Tibial nerve (tissue), 4 donors: ENCODE data around the gene NAPA. TPM values are rescaled to one million over a fixed set of nuclear protein-coding genes. Genes with fewer than 3 reads are reported as not detected.

Experiments used
- DNase-seq, 2 donors: peaks; one replicate each; pipeline ENCODE4 v3.0.0-alpha.2; 2019; ENCODE audit warnings: low spot score in 2 of 2
- H3K27ac ChIP-seq, 4 donors: fragments of 200-600 bp; sonication (generic) in 3 of 4; one replicate each; pipeline ENCODE4 v1.5.1; 2017 to 2019; ENCODE audit warnings: mild to moderate bottlenecking in 1 of 4
- H3K27me3 ChIP-seq, 2 donors: fragments of 200-600 bp; sonication (generic) in 1 of 2; one replicate each; pipeline versions ENCODE4 v1.5.1 to v1.6.0; 2017 to 2019
- H3K36me3 ChIP-seq, 3 donors: fragments of 200-600 bp; sonication (generic); one replicate each; pipeline ENCODE4 v1.5.1; 2018 to 2019
- H3K4me1 ChIP-seq, 4 donors: fragments of 200-600 bp; sonication (generic) in 3 of 4; one replicate each; pipeline ENCODE4 v1.5.1; 2017 to 2019
- H3K4me3 ChIP-seq, 4 donors: fragments of 200-600 bp; sonication (generic) in 3 of 4; one replicate each; pipeline ENCODE4 v1.5.1; 2017 to 2019; ENCODE audit warnings: mild to moderate bottlenecking in 1 of 4, moderate library complexity in 1 of 4
- H3K9me3 ChIP-seq, 4 donors: fragments of 200-600 bp; sonication (generic) in 3 of 4; one replicate each; pipeline ENCODE4 v1.5.1; 2017 to 2019
- CTCF ChIP-seq, 5 experiments: fragments of 200-600 bp in 3 of 5; fragments of 450-650 bp in 2 of 5; sonication (generic) in 3 of 5; IDR thresholded peaks; one replicate each; pipeline ENCODE4 v1.5.1; 2016 to 2019; ENCODE audit warnings: antibody characterized with exemption in 5 of 5, mild to moderate bottlenecking in 3 of 5, moderate library complexity in 2 of 5
- EP300 ChIP-seq, 2 donors: sonication (generic); formaldehyde crosslinking; IDR thresholded peaks; one replicate each; pipeline ENCODE4 v1.6.1; 2017; ENCODE audit warnings: antibody characterized with exemption in 2 of 2, mild to moderate bottlenecking in 1 of 2
- POLR2A ChIP-seq, 2 donors: fragments of 450-650 bp; IDR thresholded peaks; one replicate each; pipeline ENCODE4 v1.6.1; 2017; ENCODE audit warnings: antibody characterized with exemption in 2 of 2, mild to moderate bottlenecking in 2 of 2, moderate library complexity in 2 of 2
- WGBS, 2 donors: methylation state at CpG; one replicate each; pipeline ENCODE4 v1.1.5; 2018; 5-methylcytosine and 5-hydroxymethylcytosine counted together
- total RNA-seq, 4 donors: library from RNA; depleted of rRNA; stranded (reverse); fragments of >200 nt; gene quantifications; one replicate each; pipeline ENCODE4 v1.1.0, GENCODE V29; 2016

NAPA gene
- total RNA-seq, 4 donors from 2014 or later, result 130 to 152 (median 138) TPM

GRCh38 chr19:47491358-47492136, 23.3 kb downstream of the NAPA start:
- WGBS, 2 donors, result 79 to 80% methylated on average over 22 of the region's 22 CpGs
- Histone ChIP-seq H3K4me1 (peaks cover 0 to 45% (median 0%) of the 10 kb centered on the region in 4 donors), H3K4me3 (no peak overlapping the region), H3K9me3 (no peaks in the 10 kb centered on the region), H3K27me3 (no peaks in the 10 kb centered on the region), H3K27ac (peak overlapping the region in 2 of 4 donors; percentile 9 to 16), H3K36me3 (peaks cover 3 to 96% (median 5%) of the 10 kb centered on the region in 3 donors)
- TF ChIP-seq EP300 (IDR thresholded peaks at IDR 0.05), result no peak
- TF ChIP-seq CTCF (IDR thresholded peaks at IDR 0.05), result no peak
- no peak for TF ChIP-seq POLR2A (IDR thresholded peaks at IDR 0.05)
- DNase-seq, result no peak

DNA sequence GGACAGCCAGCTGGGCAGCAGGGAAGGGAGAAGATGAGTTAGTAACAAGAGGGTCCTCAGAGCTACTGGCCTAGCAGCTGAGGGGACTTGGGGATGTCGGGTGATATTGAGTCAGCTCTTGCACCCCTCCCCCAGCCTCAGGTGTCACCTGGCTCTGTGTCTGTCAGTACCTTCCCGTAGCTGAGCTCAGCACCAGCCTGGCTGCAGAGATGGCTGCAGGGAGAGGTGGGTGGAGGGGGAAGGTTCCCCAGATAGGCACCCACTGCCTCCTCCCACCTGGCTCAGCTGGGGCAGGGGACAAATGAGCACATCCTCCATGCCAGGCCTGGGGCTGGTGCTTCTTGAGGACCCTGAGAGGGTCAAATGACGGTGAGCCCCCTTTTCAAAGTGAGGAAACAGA, 24.0 kb downstream of the NAPA start:
- Histone ChIP-seq H3K27ac (peak overlapping the region in 2 of 4 donors; percentile 9 to 16), H3K4me3 (no peak overlapping the region), H3K9me3 (no peaks in the 10 kb centered on the region), H3K27me3 (no peaks in the 10 kb centered on the region), H3K36me3 (peaks cover under 1 to 94% (median 5%) of the 10 kb centered on the region in 3 donors), H3K4me1 (peaks cover 0 to 43% (median 0%) of the 10 kb centered on the region in 4 donors)
- 63 to 65% methylated on average over 3 of the region's 3 CpGs for WGBS, 2 donors
- TF ChIP-seq EP300 (IDR thresholded peaks at IDR 0.05), result no peak
- TF ChIP-seq CTCF (IDR thresholded peaks at IDR 0.05), result no peak
- TF ChIP-seq POLR2A (IDR thresholded peaks at IDR 0.05), result no peak
- no peak for DNase-seq

GRCh38 chr19:47490031-47490430, 24.8 kb downstream of the NAPA start:
- WGBS, 2 donors, result 79 to 80% methylated on average over 7 of the region's 7 CpGs
- no peak for DNase-seq
- Histone ChIP-seq H3K4me3 (no peak overlapping the region), H3K27ac (no peak overlapping the region), H3K9me3 (no peaks in the 10 kb centered on the region), H3K36me3 (peaks cover 0 to 90% (median 5%) of the 10 kb centered on the region in 3 donors), H3K27me3 (no peaks in the 10 kb centered on the region), H3K4me1 (peaks cover 0 to 45% (median 0%) of the 10 kb centered on the region in 4 donors)
- no peak for TF ChIP-seq EP300 (IDR thresholded peaks at IDR 0.05)
- TF ChIP-seq POLR2A (IDR thresholded peaks at IDR 0.05), result no peak

- H3K27ac ChIP-seq, result no peak overlapping the region
- no peaks in the 10 kb centered on the region for H3K27me3 ChIP-seq
- H3K4me1 ChIP-seq, result peaks cover 0 to 48% (median 0%) of the 10 kb centered on the region in 4 donors
- WGBS, 2 donors, result 76 to 77% methylated on average over 16 to 17 of the region's 17 CpGs
- DNase-seq, result no peak
- H3K36me3 ChIP-seq, result peaks cover 0 to 83% (median 5%) of the 10 kb centered on the region in 3 donors
- no peaks in the 10 kb centered on the region for H3K9me3 ChIP-seq
- no peak overlapping the region for H3K4me3 ChIP-seq
- TF ChIP-seq POLR2A (IDR thresholded peaks at IDR 0.05) (no peak), CTCF (IDR thresholded peaks at IDR 0.05) (no peak), EP300 (IDR thresholded peaks at IDR 0.05) (no peak)
Observed at GRCh38 chr19:47489072-47489914, 25.6 kb downstream of the NAPA start.

- TF ChIP-seq POLR2A (IDR thresholded peaks at IDR 0.05) (no peak), CTCF (IDR thresholded peaks at IDR 0.05) (no peak), EP300 (IDR thresholded peaks at IDR 0.05) (no peak)
- Histone ChIP-seq H3K27ac (no peak overlapping the region), H3K4me1 (peaks cover 0 to 44% (median 0%) of the 10 kb centered on the region in 4 donors), H3K4me3 (no peak overlapping the region), H3K9me3 (no peaks in the 10 kb centered on the region), H3K36me3 (peaks cover 0 to 69% (median 5%) of the 10 kb centered on the region in 3 donors), H3K27me3 (no peaks in the 10 kb centered on the region)
- no peak for DNase-seq
- 76 to 79% methylated on average over 18 to 19 of the region's 19 CpGs for WGBS, 2 donors
Observed at GRCh38 chr19:47487551-47488515, 27.0 kb downstream of the NAPA start.
